Measurements from ENCODE around the gene HOXC6. TPM values are rescaled to one million over a fixed set of nuclear protein-coding genes. Genes with fewer than 3 reads are reported as not detected.

The HOXC6 gene
- total and polyA plus RNA-seq, 2 of the 8 experiments (the other 6 are each of a cell fraction or from before 2014, with no cell fraction given): not detected

DNA sequence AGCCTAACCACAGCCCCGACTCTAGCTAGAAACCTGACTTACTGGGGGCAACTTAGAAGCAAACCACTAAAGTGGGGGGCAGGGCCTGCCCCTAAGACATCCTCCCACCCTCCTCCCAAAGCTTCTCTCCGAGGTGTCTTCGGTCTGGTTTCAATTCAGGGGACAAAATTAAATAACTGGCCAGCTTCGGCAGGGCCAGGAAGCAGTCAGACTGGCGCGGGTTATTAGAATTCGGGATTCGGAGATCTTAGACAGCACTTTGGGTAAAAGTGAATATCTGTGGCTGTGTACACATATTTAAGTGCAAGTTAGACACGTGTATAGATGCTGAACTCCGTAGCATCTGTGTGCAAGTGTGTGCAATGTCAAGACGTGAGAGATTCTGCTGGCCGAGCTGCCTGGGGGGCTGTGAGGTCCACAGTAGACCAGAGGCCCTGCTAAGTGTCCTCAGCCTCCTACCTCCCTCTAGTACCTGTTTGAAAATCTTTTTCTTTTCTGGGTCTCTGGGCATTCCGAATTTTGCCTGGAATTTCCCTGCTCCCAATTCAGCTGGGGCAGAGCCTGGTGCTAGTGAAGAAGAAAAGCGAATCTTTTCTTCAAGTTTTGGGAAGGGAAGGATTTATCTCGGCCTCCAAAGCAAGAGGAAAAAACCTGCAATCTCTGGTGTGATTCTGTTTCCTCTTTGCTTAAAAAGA, 47.3 kb upstream of the HOXC6 start:
- Histone ChIP-seq H3K27ac (ENCODE audit: low read depth, low read length) (no peak overlapping the region), H2BK120ac (replicated peaks; ENCODE audit: low read depth, low read length) (no peak overlapping the region), H3K9ac (replicated peaks in 1 of 4; ENCODE audit: extremely low read depth in 1 of 4, low read depth in 3 of 4, low read length in 3 of 4) (no peak overlapping the region), H3K36me3 (ENCODE audit: control insufficient read depth in 2 of 4, insufficient read depth in 4 of 4, low read length in 3 of 4) (peaks cover 0 to 6% (median 0%) of the 10 kb centered on the region in 4 experiments; a peak in 1 of 8 replicates), H4K91ac (replicated peaks; ENCODE audit: insufficient read length, low read length) (no peak overlapping the region), H4K5ac (ENCODE audit: insufficient read length, low read depth, low read length) (no peak overlapping the region), H2BK15ac (ENCODE audit: low read length) (no peak overlapping the region), H3K79me2 (ENCODE audit: control insufficient read depth in 1 of 2, insufficient read depth in 2 of 2, low read length in 2 of 2) (no peaks in the 10 kb centered on the region), H2BK5ac (ENCODE audit: low read depth, low read length) (no peak overlapping the region), H4K20me1 (replicated peaks in 1 of 2; ENCODE audit: control insufficient read depth in 1 of 2, insufficient read depth in 2 of 2, low read length in 2 of 2) (peaks cover 16 to 23% of the 10 kb centered on the region in 2 experiments), H2AK5ac (ENCODE audit: low read depth, low read length) (no peak overlapping the region), H3K4me2 (ENCODE audit: insufficient read depth in 1 of 2, low read depth in 2 of 2, low read length in 2 of 2) (no peak overlapping the region), H3K4me3 (ENCODE audit: extremely low read depth in 1 of 4, insufficient read depth in 2 of 4, low read depth in 3 of 4, low read length in 4 of 4) (no peak overlapping the region), H3K9me3 (ENCODE audit: insufficient read depth in 2 of 2, low read depth in 1 of 2, low read length in 1 of 2) (peaks cover 0 to 7% of the 10 kb centered on the region in 2 experiments; a peak in 1 of 4 replicates), H3K23me2 (ENCODE audit: low read depth, low read length) (no peaks in the 10 kb centered on the region; the same call in 1 of the 2 replicates), H3K56ac (replicated peaks; ENCODE audit: insufficient read length, low read depth, low read length) (no peak overlapping the region), H2BK20ac (ENCODE audit: low read length) (no peak overlapping the region), H3K79me1 (ENCODE audit: low read depth, low read length) (no peaks in the 10 kb centered on the region), H3K14ac (ENCODE audit: insufficient read length) (no peak overlapping the region), H3K4me1 (replicated peaks in 1 of 4; ENCODE audit: control insufficient read depth in 3 of 4, insufficient read depth in 4 of 4, low read length in 3 of 4) (peaks cover 0 to 6% (median 2%) of the 10 kb centered on the region in 4 experiments; a peak in 4 of 7 replicates), H4K8ac (ENCODE audit: extremely low read depth, insufficient read depth, low read length) (no peak overlapping the region), H3K18ac (ENCODE audit: extremely low read depth, low read length) (no peak overlapping the region), H3K4ac (replicated peaks; ENCODE audit: insufficient read length, low read depth, low read length) (no peak overlapping the region), H2AFZ (ENCODE audit: low read length) (no peak overlapping the region), H2BK12ac (ENCODE audit: low read depth, low read length) (no peak overlapping the region), H3K27me3 (replicated peaks in 1 of 4; ENCODE audit: control insufficient read depth in 3 of 4, extremely low read depth in 1 of 4, insufficient read depth in 3 of 4, low read length in 3 of 4) (peaks cover 91 to 99% (median 97%) of the 10 kb centered on the region in 4 experiments), H3K23ac (ENCODE audit: insufficient read length) (no peak overlapping the region)
- FAIRE-seq (no peak), DNase-seq (ENCODE audit: low read depth in 1 of 2, low spot score in 2 of 2) (no peak)
- 38% methylated on average over 15 of the region's 15 CpGs; no CpG with 5 or more reads in 1 of the 2 experiments for WGBS, 2 experiments (ENCODE audit: extremely low coverage in 1 of 2, insufficient coverage in 1 of 2, insufficient read length in 1 of 2, insufficient replicate concordance in 2 of 2, low coverage in 1 of 2, low lambda C conversion rate in 2 of 2, missing lambda C conversion rate in 1 of 2)
- POLR2A ChIA-PET (ENCODE audit: partially characterized antibody): no interaction called here
- CTCF ChIA-PET (ENCODE audit: partially characterized antibody): interaction anchor here (0.6 to 2.4 kb wide), 8 partner anchors 8 to 295 kb away, joined by 3 to 7 read pairs (median 3); no protein-coding TSS in a partner anchor
- TF ChIP-seq HDAC2 (IDR thresholded peaks at IDR 0.05; ENCODE audit: borderline replicate concordance in 1 of 2, low read depth in 2 of 2, low read length in 2 of 2) (no peak), TBP (IDR thresholded peaks at IDR 0.05; ENCODE audit: low read depth, low read length) (no peak), ZNF274 (IDR thresholded peaks at IDR 0.05; ENCODE audit: borderline replicate concordance, extremely low read depth, low read length) (no peak), SIX5 (IDR thresholded peaks at IDR 0.05; ENCODE audit: low read depth, low read length) (no peak), NANOG (IDR thresholded peaks at IDR 0.05; ENCODE audit: insufficient read depth, low read depth, low read length, poor library complexity, severe bottlenecking) (no peak), RNF2 (IDR thresholded peaks at IDR 0.05; ENCODE audit: borderline replicate concordance, low read depth, low read length, missing control alignments, poor library complexity, severe bottlenecking) (peak; percentile 75), CREB1 (IDR thresholded peaks at IDR 0.05) (no peak), EZH2 (IDR thresholded peaks at IDR 0.05; ENCODE audit: low read depth, low read length, severe bottlenecking) (peak; percentile 50), YY1 (IDR thresholded peaks at IDR 0.05; ENCODE audit: low read depth, low read length) (no peak)
- TF ChIP-seq, protein P1, sequence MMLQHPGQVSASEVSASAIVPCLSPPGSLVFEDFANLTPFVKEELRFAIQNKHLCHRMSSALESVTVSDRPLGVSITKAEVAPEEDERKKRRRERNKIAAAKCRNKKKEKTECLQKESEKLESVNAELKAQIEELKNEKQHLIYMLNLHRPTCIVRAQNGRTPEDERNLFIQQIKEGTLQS (IDR thresholded peaks at IDR 0.05; ENCODE audit: insufficient read depth, low read depth, low read length): no peak
- TF ChIP-seq, protein P2, sequence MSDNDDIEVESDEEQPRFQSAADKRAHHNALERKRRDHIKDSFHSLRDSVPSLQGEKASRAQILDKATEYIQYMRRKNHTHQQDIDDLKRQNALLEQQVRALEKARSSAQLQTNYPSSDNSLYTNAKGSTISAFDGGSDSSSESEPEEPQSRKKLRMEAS (IDR thresholded peaks at IDR 0.05): no peak

Measured in H1 (cell line).